Liver (tissue), 9 donors: ENCODE measurements around the gene IL1RAPL2. TPM values are rescaled to one million over a fixed set of nuclear protein-coding genes. Genes with fewer than 3 reads are reported as not detected.

Experiments used
- DNase-seq: peaks from one replicate; pipeline ENCODE4 v3.0.0-alpha.2; 2017; ENCODE audit warnings: low spot score
- H3K27ac ChIP-seq, 2 donors: one replicate each; pipeline ENCODE4 v1.7.0; 2013; ENCODE audit warnings: inconsistent platforms in 2 of 2, low read length in 2 of 2, control low read depth in 1 of 2, low read depth in 1 of 2, mild to moderate bottlenecking in 1 of 2
- H3K27me3 ChIP-seq, 4 donors: one replicate each; pipeline versions ENCODE4 v1.6.1 to v1.7.0; 2013; ENCODE audit warnings: low read length in 3 of 4, inconsistent platforms in 1 of 4, mild to moderate bottlenecking in 1 of 4, moderate library complexity in 1 of 4; ENCODE audit not compliant: control insufficient read depth in 4 of 4, insufficient read depth in 4 of 4
- H3K36me3 ChIP-seq, 4 donors: one replicate each; pipeline versions ENCODE4 v1.6.1 to v1.7.0; 2013; ENCODE audit warnings: low read length in 3 of 4, mild to moderate bottlenecking in 3 of 4, low read depth in 1 of 4, moderate library complexity in 1 of 4; ENCODE audit not compliant: control insufficient read depth in 4 of 4, insufficient read depth in 3 of 4
- H3K4me1 ChIP-seq, 4 donors: one replicate each; pipeline versions ENCODE4 v1.6.1 to v1.7.0; 2013; ENCODE audit warnings: low read length in 3 of 4, mild to moderate bottlenecking in 3 of 4, moderate library complexity in 1 of 4; ENCODE audit not compliant: control insufficient read depth in 4 of 4, insufficient read depth in 4 of 4
- H3K4me3 ChIP-seq, 3 donors: one replicate each; pipeline versions ENCODE4 v1.6.1 to v1.7.0; 2013; ENCODE audit warnings: low read length in 3 of 3, control low read depth in 1 of 3, low read depth in 1 of 3, mild to moderate bottlenecking in 1 of 3
- H3K9ac ChIP-seq, 2 donors: one replicate each; pipeline ENCODE4 v1.7.0; 2013; ENCODE audit warnings: low read length in 2 of 2, mild to moderate bottlenecking in 2 of 2, moderate library complexity in 2 of 2, control low read depth in 1 of 2, low read depth in 1 of 2
- H3K9me3 ChIP-seq, 4 donors: one replicate each; pipeline versions ENCODE4 v1.6.1 to v1.7.0; 2013; ENCODE audit warnings: low read length in 3 of 4; ENCODE audit not compliant: control insufficient read depth in 4 of 4
- EGR1 ChIP-seq, 2 donors: IDR thresholded peaks; 2 replicates each; pipeline ENCODE4 v1.6.1; 2016 to 2018; ENCODE audit warnings: antibody characterized with exemption in 2 of 2, low read depth in 2 of 2
- FOXA1 ChIP-seq: IDR thresholded peaks from 2 replicates; pipeline ENCODE4 v1.6.1; 2016; ENCODE audit warnings: antibody characterized with exemption
- FOXA2 ChIP-seq: IDR thresholded peaks from 2 replicates; pipeline ENCODE4 v1.6.1; 2016; ENCODE audit warnings: antibody characterized with exemption
- GABPA ChIP-seq, 2 donors: IDR thresholded peaks in 1 of 2; conservative IDR thresholded peaks in 1 of 2; 2 replicates each; pipeline ENCODE4 v1.6.1; 2016; ENCODE audit warnings: antibody characterized with exemption in 2 of 2, mild to moderate bottlenecking in 1 of 2, moderate library complexity in 1 of 2
- HNF4A ChIP-seq, 2 donors: conservative IDR thresholded peaks; 2 replicates each; pipeline ENCODE4 v1.6.1; 2016; ENCODE audit warnings: antibody characterized with exemption in 2 of 2, mild to moderate bottlenecking in 2 of 2
- HNF4G ChIP-seq: IDR thresholded peaks from 2 replicates; pipeline ENCODE4 v1.6.1; 2016; ENCODE audit warnings: antibody characterized with exemption
- JUND ChIP-seq, 2 donors: IDR thresholded peaks; 2 replicates each; pipeline ENCODE4 v1.6.1; 2016; ENCODE audit warnings: antibody characterized with exemption in 2 of 2
- NR2F2 ChIP-seq: IDR thresholded peaks from 2 replicates; pipeline ENCODE4 v1.6.1; 2016; ENCODE audit warnings: antibody characterized with exemption
- RAD21 ChIP-seq, 2 donors: IDR thresholded peaks; 2 replicates each; pipeline ENCODE4 v1.6.1; 2016; ENCODE audit warnings: antibody characterized with exemption in 2 of 2, mild to moderate bottlenecking in 2 of 2
- RXRA ChIP-seq, 2 donors: IDR thresholded peaks; 2 replicates each; pipeline ENCODE4 v1.6.1; 2017 to 2018; ENCODE audit warnings: antibody characterized with exemption in 2 of 2, mild to moderate bottlenecking in 1 of 2
- SP1 ChIP-seq: IDR thresholded peaks from 2 replicates; pipeline ENCODE4 v1.6.1; 2018; ENCODE audit warnings: antibody characterized with exemption, mild to moderate bottlenecking
- TAF1 ChIP-seq: conservative IDR thresholded peaks from 2 replicates; pipeline ENCODE4 v1.6.1; 2016; ENCODE audit warnings: antibody characterized with exemption, mild to moderate bottlenecking
- WGBS: extraction: QIAGEN DNeasy Blood & Tissue Kit; methylation state at CpG from one replicate; pipeline ENCODE4 v1.1.7; 2013; 5-methylcytosine and 5-hydroxymethylcytosine counted together
- polyA plus RNA-seq, 2 donors: library from polyadenylated mRNA; stranded (reverse) in 1 of 2; unstranded in 1 of 2; fragments of 200-250 nt in 1 of 2; fragments of >200 nt in 1 of 2; fragmentation: Nextera tagmentation in 1 of 2; extraction: Ambion mirVana in 1 of 2; gene quantifications; one replicate each; pipeline versions ENCODE4 v1.2.1 to v1.2.3, GENCODE V29; 2013 to 2015
- total RNA-seq, 2 donors: library from RNA; depleted of rRNA; stranded (reverse); fragments of >200 nt; gene quantifications; one replicate each; pipeline ENCODE4 v1.2.3, GENCODE V29; 2014
- TF ChIP-seq, protein P1 (sequence below): IDR thresholded peaks from 2 replicates; pipeline ENCODE4 v1.6.1; 2016; ENCODE audit warnings: antibody characterized with exemption, mild to moderate bottlenecking
- TF ChIP-seq, protein P2 (sequence below): IDR thresholded peaks from 2 replicates; pipeline ENCODE4 v1.6.1; 2016; ENCODE audit warnings: antibody characterized with exemption
- TF ChIP-seq, protein P3 (sequence below): fragments of 150-350 bp; IDR thresholded peaks from 2 replicates; pipeline ENCODE4 v1.5.1; 2017; ENCODE audit warnings: improper control_type of control experiment, low read depth, low read length; ENCODE audit not compliant: missing input control
- donor health status: healthy.
- donor health status: healthy.
- donor health status: healthy.
- donor health status: healthy.
- donor health status: healthy.

IL1RAPL2 gene
- total and polyA plus RNA-seq, 4 donors = 0.20 to 1.6 (median 0.91) TPM

DNA sequence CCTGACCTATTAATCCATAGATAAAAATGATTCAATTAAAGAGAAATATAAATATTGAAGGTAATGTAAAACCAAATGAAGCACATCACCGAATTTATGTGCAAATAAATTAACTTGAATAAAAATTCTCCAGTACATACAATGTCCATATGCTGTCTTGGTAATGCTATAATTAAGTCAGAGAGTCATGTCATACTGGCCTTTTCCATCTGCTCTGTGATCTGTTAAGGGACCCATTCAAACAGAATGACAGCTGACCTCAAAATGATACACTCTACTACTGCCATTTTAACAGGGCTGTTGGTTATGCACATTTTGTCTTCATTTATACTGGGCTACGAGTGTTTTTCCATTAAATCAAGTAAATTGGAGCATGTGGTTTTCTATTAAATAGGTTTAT lies 555.2 kb downstream of the IL1RAPL2 start:
- peaks cover 0 to 6% (median 0%) of the 10 kb centered on the region in 4 donors for H3K27me3 ChIP-seq
- no peak overlapping the region for H3K4me3 ChIP-seq
- no peaks in the 10 kb centered on the region for H3K4me1 ChIP-seq
- H3K36me3 ChIP-seq = no peaks in the 10 kb centered on the region
- WGBS = 87% methylated on average over 2 of the region's 2 CpGs
- H3K9ac ChIP-seq = no peak overlapping the region
- TF ChIP-seq, protein P1, sequence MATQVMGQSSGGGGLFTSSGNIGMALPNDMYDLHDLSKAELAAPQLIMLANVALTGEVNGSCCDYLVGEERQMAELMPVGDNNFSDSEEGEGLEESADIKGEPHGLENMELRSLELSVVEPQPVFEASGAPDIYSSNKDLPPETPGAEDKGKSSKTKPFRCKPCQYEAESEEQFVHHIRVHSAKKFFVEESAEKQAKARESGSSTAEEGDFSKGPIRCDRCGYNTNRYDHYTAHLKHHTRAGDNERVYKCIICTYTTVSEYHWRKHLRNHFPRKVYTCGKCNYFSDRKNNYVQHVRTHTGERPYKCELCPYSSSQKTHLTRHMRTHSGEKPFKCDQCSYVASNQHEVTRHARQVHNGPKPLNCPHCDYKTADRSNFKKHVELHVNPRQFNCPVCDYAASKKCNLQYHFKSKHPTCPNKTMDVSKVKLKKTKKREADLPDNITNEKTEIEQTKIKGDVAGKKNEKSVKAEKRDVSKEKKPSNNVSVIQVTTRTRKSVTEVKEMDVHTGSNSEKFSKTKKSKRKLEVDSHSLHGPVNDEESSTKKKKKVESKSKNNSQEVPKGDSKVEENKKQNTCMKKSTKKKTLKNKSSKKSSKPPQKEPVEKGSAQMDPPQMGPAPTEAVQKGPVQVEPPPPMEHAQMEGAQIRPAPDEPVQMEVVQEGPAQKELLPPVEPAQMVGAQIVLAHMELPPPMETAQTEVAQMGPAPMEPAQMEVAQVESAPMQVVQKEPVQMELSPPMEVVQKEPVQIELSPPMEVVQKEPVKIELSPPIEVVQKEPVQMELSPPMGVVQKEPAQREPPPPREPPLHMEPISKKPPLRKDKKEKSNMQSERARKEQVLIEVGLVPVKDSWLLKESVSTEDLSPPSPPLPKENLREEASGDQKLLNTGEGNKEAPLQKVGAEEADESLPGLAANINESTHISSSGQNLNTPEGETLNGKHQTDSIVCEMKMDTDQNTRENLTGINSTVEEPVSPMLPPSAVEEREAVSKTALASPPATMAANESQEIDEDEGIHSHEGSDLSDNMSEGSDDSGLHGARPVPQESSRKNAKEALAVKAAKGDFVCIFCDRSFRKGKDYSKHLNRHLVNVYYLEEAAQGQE = no peak
- no peak for TF ChIP-seq SP1
- TF ChIP-seq TAF1 = no peak
- no peak for TF ChIP-seq FOXA2
- H3K9me3 ChIP-seq = no peaks in the 10 kb centered on the region
- no peak for DNase-seq
- H3K27ac ChIP-seq = no peak overlapping the region

DNA sequence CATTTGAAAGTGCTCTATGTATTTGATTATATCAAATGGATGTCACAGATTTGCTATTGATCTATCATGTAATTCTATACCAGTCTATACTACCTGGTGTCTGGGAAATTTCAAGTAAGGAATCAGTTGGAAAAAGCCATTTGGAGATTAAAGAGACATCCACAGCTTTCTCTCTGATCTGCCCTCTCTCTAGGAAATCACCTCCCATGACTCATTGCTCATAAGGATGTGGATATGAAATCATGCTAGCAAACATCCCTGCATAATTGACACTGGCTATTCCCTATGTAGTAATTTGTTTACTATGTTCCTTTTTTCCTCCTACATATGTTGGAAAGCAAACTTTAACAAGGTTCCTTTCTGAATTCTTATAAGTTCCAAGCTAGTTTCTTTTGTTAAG lies 560.2 kb downstream of the IL1RAPL2 start:
- Histone ChIP-seq H3K27me3 (peaks cover 0 to 6% (median 0%) of the 10 kb centered on the region in 4 donors), H3K4me3 (no peak overlapping the region), H3K27ac (no peak overlapping the region), H3K36me3 (no peaks in the 10 kb centered on the region), H3K9ac (no peak overlapping the region), H3K9me3 (no peaks in the 10 kb centered on the region), H3K4me1 (no peaks in the 10 kb centered on the region)
- TF ChIP-seq, protein P2, sequence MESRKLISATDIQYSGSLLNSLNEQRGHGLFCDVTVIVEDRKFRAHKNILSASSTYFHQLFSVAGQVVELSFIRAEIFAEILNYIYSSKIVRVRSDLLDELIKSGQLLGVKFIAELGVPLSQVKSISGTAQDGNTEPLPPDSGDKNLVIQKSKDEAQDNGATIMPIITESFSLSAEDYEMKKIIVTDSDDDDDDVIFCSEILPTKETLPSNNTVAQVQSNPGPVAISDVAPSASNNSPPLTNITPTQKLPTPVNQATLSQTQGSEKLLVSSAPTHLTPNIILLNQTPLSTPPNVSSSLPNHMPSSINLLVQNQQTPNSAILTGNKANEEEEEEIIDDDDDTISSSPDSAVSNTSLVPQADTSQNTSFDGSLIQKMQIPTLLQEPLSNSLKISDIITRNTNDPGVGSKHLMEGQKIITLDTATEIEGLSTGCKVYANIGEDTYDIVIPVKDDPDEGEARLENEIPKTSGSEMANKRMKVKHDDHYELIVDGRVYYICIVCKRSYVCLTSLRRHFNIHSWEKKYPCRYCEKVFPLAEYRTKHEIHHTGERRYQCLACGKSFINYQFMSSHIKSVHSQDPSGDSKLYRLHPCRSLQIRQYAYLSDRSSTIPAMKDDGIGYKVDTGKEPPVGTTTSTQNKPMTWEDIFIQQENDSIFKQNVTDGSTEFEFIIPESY = no peak
- TF ChIP-seq EGR1 (IDR thresholded peaks at IDR 0.05; ENCODE audit: low read depth in 2 of 2) (no peak), GABPA (IDR thresholded peaks at IDR 0.05 in 1 of 2, conservative IDR thresholded peaks at IDR 0.05 in 1 of 2) (no peak), HNF4A (conservative IDR thresholded peaks at IDR 0.05) (no peak), JUND (IDR thresholded peaks at IDR 0.05) (no peak), FOXA1 (no peak), FOXA2 (no peak), TAF1 (no peak), SP1 (no peak), RXRA (IDR thresholded peaks at IDR 0.05) (no peak), RAD21 (IDR thresholded peaks at IDR 0.05) (no peak), NR2F2 (no peak), HNF4G (no peak)
- TF ChIP-seq, protein P3, sequence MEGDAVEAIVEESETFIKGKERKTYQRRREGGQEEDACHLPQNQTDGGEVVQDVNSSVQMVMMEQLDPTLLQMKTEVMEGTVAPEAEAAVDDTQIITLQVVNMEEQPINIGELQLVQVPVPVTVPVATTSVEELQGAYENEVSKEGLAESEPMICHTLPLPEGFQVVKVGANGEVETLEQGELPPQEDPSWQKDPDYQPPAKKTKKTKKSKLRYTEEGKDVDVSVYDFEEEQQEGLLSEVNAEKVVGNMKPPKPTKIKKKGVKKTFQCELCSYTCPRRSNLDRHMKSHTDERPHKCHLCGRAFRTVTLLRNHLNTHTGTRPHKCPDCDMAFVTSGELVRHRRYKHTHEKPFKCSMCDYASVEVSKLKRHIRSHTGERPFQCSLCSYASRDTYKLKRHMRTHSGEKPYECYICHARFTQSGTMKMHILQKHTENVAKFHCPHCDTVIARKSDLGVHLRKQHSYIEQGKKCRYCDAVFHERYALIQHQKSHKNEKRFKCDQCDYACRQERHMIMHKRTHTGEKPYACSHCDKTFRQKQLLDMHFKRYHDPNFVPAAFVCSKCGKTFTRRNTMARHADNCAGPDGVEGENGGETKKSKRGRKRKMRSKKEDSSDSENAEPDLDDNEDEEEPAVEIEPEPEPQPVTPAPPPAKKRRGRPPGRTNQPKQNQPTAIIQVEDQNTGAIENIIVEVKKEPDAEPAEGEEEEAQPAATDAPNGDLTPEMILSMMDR = no peak
- TF ChIP-seq, protein P1 = no peak
- DNase-seq = no peak
